AG04449 (cell line): Measurements from ENCODE around the gene PTPN1.
A peak's percentile ranks its signal among the peaks of the same experiment; 100 is the strongest.

Source experiments
- CTCF ChIA-PET: fragments of 350-600 bp; formaldehyde crosslinking; extraction: SDS; loops from one replicate; lab custom pipeline; 2021; ENCODE audit warnings: antibody characterized with exemption; lab: Yijun Ruan, JAX
- POLR2A ChIA-PET: fragments of 400-600, 350-600 bp; formaldehyde crosslinking; extraction: SDS; loops from one replicate; lab custom pipeline; 2020; ENCODE audit warnings: antibody characterized with exemption, inconsistent platforms; lab: Yijun Ruan, JAX
- DNase-seq: peaks from one replicate; pipeline ENCODE4 v3.0.0-alpha.2; 2010; ENCODE audit warnings: low read depth, low spot score
- H3K4me3 ChIP-seq: 2 replicates; pipeline ENCODE4 v1.5.1; 2011; ENCODE audit warnings: low read depth, mild to moderate bottlenecking, control low read depth, low read length
- CTCF ChIP-seq: IDR thresholded peaks from one replicate; pipeline ENCODE4 v1.5.1; 2011; ENCODE audit warnings: mild to moderate bottlenecking, moderate library complexity, low read length, control low read depth, inconsistent platforms; ENCODE audit not compliant: insufficient read depth; ENCODE audit errors: missing control alignments

Gene PTPN1

GRCh38 chr20:50478162-50478990 lies 31.8 kb upstream of the PTPN1 start:
- ChIA-PET CTCF (interaction anchor here (0.8 to 5.3 kb wide), 15 partner anchors 9 to 290 kb away, joined by 3 to 62 read pairs (median 4); no protein-coding TSS in a partner anchor), POLR2A (interaction anchor here (0.6 kb wide), 1 partner anchor 17 kb away, joined by 3 read pairs; no protein-coding TSS in a partner anchor)
- H3K4me3 ChIP-seq, result no peak overlapping the region
- TF ChIP-seq CTCF, result peak; percentile 84
- no peak for DNase-seq

GRCh38 chr20:50481741-50482140 lies 28.4 kb upstream of the PTPN1 start:
- CTCF ChIA-PET, result interaction anchor here (1.0 to 5.3 kb wide), 4 partner anchors 9 to 303 kb away, joined by 3 to 62 read pairs (median 7); no protein-coding TSS in a partner anchor
- POLR2A ChIA-PET, result no interaction called here
- no peak for TF ChIP-seq CTCF
- no peak overlapping the region for H3K4me3 ChIP-seq
- no peak for DNase-seq

- no peak for TF ChIP-seq CTCF
- POLR2A ChIA-PET, result no interaction called here
- no peak overlapping the region for H3K4me3 ChIP-seq
- CTCF ChIA-PET, result interaction anchor here (0.6 to 2.1 kb wide), 6 partner anchors 87 to 304 kb away, joined by 3 to 8 read pairs (median 6); no protein-coding TSS in a partner anchor
- DNase-seq, result no peak
These were observed 27.7 kb upstream of the PTPN1 start for GRCh38 chr20:50482396-50482981.

GRCh38 chr20:50484271-50484976 lies 25.8 kb upstream of the PTPN1 start:
- TF ChIP-seq CTCF, result no peak
- ChIA-PET POLR2A (interaction anchor here (0.5 kb wide), 1 partner anchor 80 kb away, joined by 3 read pairs; no protein-coding TSS in a partner anchor), CTCF (interaction anchor here (1.2 to 1.7 kb wide), 5 partner anchors 9 to 95 kb away, joined by 3 to 8 read pairs (median 6); no protein-coding TSS in a partner anchor)
- H3K4me3 ChIP-seq, result no peak overlapping the region
- no peak for DNase-seq

GRCh38 chr20:50487397-50487796 lies 22.8 kb upstream of the PTPN1 start:
- DNase-seq, result no peak
- no peak for TF ChIP-seq CTCF
- POLR2A ChIA-PET, result interaction anchor here (0.8 kb wide), 1 partner anchor 105 kb away, joined by 3 read pairs; no protein-coding TSS in a partner anchor
- no peak overlapping the region for H3K4me3 ChIP-seq
- CTCF ChIA-PET, result interaction anchor here (1.0 to 4.8 kb wide), 8 partner anchors 8 to 92 kb away, joined by 3 to 15 read pairs (median 4); partner anchors contain the start of gene PTPN1
